Measurements from ENCODE around the gene GNG12.

- TF ChIP-seq POLR2A (IDR thresholded peaks at IDR 0.05; ENCODE audit: low read depth, low read length) (no peak), POLR2AphosphoS5 (IDR thresholded peaks at IDR 0.05; ENCODE audit: low read depth, low read length) (no peak)
These were observed 304 bp upstream of the GNG12 start for GRCh38 chr1:67833602-67833940.
